ENCODE measurements around the gene TSPAN17.

DNA sequence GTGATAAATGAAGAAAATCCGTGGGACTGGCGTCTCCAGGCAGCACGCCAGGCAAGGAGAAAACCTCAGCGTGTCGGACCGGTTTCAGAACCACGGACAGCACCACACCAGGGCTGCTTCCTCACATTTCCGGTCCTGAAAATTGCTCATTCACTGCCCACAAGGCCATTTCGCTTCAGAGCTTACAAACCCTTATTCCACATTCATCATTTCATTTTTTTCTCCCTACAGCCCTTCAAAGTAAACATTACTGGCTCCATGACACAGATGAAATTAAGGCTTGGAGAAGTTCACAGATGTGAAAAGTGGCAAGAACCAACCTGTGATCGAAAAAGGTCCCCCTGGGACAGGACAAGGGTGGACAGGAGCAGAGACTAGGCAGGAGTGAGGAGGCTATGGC is 35.8 kb upstream of the TSPAN17 start:
- TF ChIP-seq, protein P1, sequence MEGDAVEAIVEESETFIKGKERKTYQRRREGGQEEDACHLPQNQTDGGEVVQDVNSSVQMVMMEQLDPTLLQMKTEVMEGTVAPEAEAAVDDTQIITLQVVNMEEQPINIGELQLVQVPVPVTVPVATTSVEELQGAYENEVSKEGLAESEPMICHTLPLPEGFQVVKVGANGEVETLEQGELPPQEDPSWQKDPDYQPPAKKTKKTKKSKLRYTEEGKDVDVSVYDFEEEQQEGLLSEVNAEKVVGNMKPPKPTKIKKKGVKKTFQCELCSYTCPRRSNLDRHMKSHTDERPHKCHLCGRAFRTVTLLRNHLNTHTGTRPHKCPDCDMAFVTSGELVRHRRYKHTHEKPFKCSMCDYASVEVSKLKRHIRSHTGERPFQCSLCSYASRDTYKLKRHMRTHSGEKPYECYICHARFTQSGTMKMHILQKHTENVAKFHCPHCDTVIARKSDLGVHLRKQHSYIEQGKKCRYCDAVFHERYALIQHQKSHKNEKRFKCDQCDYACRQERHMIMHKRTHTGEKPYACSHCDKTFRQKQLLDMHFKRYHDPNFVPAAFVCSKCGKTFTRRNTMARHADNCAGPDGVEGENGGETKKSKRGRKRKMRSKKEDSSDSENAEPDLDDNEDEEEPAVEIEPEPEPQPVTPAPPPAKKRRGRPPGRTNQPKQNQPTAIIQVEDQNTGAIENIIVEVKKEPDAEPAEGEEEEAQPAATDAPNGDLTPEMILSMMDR (IDR thresholded peaks at IDR 0.05): no peak
- no peak for TF ChIP-seq ZFX (IDR thresholded peaks at IDR 0.05; ENCODE audit: borderline replicate concordance)
